Right lobe of liver (tissue), 4 donors: ENCODE results near the gene SASH1.

Source experiments
- CTCF ChIP-seq, 4 donors: fragments of 200-600 bp in 3 of 4; fragments of 450-650 bp in 1 of 4; IDR thresholded peaks; one replicate each; pipeline versions ENCODE4 v1.5.1 to v1.8.0; 2016 to 2022; ENCODE audit warnings: antibody characterized with exemption in 4 of 4, mild to moderate bottlenecking in 2 of 4
- POLR2A ChIP-seq: fragments of 450-650 bp; IDR thresholded peaks from one replicate; pipeline ENCODE4 v1.6.1; 2017; ENCODE audit warnings: antibody characterized with exemption, mild to moderate bottlenecking
- donor health status: DM: no; HTN: no; CAD: no.
- donor health status: DM: no; HTN: no; CAD: no.
- donor health status: DM: no; HTN: yes; CAD: no.

GRCh38 chr6:148455225-148455624 is 112.6 kb downstream of the SASH1 start:
- TF ChIP-seq CTCF (IDR thresholded peaks at IDR 0.05) (no peak), POLR2A (no peak)
